Measurements from ENCODE around the gene RNU1-4.
"Not testable (repeated sequence)": the region's sequence is repeated elsewhere in the genome, so short reads cannot be mapped to it uniquely, and the experiment has no call there.

The RNU1-4 gene

DNA sequence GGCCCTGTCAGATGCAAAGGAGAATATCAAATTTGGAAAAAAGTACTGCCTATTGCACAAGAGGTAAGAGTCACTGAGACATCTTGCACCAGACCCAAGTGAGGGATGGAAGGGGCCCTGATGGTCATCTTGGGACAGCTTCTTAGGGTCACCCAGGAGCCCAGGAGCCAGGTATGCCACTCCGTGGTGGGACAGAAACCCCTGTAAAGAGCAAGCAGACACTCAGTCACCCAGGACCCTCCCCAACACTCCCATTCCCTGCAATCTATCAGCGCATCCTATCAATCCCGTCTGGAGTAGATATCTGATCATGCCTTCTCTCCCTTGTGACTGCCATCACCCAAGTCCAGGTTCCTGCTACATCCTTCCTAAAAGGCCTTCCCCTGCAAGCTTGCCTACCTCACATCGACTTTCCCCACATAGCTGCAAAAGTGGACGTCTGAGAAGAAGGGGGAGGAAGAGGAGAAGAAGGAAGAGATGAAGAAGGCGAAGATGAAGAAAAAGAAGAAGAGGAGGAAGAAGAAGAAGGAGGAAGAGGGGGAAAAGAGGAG lies 30.7 kb downstream of the RNU1-4 start:
- not testable (repeated sequence) for DNase-seq

DNA sequence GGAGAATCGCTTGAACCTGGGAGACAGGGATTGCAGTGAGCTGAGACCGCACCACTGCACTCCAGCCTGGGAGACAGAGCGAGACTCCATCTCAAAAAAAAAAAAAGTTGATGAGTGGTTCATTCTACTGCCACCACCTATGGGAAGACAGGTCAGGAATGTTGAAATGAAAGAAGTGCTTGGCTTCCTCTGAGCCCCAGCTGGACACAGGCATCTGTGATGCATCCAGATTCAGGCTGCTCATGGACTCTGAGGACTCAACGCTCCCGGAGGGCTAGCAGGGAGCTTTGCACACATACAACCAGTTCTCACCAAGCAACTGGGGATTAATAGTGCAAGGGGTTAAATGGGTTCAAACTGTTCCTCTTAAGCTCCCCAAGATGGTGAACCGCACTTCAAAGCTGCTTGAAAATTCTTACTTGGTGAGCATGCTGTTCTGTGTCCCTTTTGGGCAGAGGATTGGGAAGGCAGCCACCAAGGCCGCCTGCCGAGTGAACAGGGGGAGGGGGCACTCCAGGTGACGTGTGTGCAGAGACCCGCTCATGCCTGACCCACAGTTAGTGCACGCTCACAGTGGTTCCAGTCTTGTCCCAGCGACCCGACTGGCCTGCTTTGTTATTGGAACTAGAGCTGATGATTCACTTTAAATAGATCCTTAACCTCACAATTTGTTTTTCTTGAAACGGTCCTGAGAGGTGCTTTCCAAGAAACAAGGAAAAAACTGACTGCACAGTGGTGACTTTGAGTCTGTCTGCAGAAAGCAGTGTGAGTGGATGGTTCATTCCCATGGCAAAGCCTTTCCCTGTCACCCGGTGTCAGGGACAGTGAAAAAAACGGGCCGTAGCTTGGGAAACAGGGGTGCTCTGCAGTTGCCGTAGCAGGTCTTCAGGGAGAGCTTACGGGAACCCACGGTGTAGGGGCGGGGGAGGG lies 32.2 kb downstream of the RNU1-4 start:
- DNase-seq: not testable (repeated sequence)

DNA sequence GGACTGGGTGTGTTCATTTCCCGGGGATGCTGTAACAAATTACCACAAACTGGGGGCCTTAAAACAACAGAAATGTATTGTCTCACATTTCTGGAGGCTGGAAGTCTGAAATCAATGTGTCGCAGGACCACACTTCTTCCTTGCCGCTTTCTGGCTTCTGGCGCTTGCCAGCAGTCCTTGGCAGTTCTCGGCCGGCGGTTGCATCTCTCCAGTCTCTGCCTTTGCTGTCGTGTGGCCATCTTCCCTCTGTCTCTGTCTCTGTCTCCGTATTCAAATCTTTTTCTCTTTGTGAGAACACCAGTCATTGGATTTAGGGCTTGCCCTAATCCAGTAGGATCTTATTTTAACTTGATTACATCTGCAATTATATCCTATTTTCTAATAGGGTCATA lies 32.9 kb downstream of the RNU1-4 start:
- not testable (repeated sequence) for DNase-seq

DNA sequence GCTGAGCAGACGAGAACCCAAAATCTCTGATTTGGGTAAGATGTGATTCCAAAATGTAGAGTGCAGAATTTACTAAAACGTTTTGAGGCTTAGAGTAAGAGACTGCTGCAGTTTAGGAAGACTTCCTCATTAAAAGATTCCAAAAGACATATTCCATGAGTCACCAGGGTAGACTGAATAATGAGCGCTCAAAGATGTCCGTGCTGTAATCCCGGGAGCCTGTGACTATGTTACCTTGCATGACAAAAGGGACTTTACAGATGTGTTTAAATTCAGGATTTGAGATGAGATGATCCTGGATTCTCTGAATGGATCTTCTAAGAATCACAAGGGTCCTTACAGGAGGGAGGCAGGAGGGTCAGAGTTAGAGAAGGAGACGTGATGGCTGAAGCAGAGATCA lies 33.4 kb downstream of the RNU1-4 start:
- DNase-seq: not testable (repeated sequence)

DNA sequence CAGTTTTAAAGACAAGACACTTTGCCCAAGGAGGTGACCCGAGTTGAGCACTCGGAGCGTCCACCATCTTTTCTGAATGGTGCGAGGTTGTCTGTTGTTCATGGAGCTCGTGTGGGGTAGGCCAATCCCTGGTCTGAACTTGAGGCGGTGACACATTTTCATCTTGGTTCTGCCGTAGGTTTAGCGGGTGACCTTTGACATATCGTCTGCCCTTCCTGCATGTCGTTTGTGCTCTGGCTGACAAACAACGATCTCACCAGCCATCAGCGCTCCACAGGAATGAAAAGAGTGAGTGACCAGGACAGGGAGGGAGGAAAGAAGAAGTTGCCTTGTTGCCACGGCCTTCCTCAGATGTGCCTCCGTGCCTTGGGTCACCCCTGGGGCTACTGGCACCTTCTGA lies 34.5 kb downstream of the RNU1-4 start:
- not testable (repeated sequence) for DNase-seq

DNA sequence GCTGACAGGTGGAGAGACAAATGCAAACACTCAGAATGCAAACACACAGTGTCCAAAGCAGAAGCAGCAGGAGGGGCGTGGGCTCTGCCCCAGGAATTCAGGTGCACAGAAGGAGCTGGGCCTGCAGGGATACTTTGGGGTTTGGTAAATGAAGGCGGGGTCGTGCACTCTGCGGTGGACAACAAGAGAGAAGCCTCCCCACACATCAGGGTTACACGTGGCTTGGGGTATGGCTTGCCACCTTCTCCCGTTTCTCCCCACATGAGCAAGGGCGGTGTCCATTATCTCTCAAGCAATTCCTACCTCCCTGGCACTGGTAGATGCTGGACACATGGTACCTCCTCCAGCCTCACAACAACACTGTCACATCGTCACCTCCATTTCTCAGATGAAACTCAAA lies 35.0 kb downstream of the RNU1-4 start:
- DNase-seq: not testable (repeated sequence)

DNA sequence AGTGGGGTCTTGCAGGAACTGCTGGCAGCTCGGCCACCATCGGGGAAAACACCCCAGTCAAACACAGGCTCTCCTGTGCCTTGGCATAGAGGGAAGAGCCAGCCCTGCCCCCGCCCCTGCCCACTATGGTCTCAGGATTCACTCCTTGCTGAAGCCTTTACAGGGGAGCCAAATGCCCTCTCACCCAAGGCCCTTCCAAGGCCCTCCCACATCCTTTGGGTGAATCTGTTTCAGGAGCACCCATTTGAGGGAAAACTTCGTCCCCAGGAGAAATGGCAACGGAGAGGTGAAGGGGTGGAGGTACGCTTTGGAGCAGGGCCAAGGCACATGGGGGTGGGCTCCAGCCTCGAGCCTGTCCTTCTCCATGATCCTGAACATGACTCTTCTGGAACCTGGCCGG lies 35.9 kb downstream of the RNU1-4 start:
- DNase-seq: not testable (repeated sequence)

DNA sequence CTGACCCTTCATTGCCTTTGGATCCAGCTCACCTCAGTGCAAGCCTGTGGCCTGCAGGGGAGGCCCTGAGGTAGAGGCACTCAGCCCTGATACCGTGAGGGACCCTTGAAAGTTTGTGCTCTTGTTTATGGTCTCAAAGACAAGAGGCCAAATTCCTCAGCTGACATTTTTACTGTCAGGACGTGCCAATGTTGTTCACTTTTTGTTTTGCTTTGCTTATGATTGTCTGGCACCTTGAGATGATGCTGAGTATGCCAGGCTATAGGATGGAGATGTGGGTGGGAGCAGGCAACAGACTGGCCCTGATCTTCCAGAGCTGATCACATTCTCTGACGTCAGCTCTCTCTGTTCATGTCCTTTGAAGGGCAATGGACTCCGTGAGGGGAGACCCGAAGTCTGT lies 36.5 kb downstream of the RNU1-4 start:
- DNase-seq: not testable (repeated sequence)

DNA sequence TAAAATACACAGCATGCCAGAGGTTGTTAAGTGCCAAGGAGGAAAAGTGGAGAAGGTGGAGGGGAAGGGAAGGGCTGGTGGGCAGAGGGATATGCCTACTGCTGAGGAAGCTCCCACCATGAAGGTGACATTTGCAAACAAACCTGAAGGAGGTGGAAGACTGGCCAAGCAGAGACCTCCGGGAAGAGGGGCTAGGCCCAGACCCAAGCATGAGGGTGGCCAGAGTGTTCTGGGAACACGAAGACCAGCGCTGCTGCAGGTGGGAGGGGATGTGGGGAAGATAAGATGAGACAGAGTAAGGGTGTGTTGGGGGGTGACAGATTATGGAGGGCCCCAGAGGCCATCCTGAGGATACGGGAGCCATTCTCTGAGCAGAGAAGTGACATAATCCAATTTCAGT lies 37.5 kb downstream of the RNU1-4 start:
- DNase-seq: not testable (repeated sequence)

DNA sequence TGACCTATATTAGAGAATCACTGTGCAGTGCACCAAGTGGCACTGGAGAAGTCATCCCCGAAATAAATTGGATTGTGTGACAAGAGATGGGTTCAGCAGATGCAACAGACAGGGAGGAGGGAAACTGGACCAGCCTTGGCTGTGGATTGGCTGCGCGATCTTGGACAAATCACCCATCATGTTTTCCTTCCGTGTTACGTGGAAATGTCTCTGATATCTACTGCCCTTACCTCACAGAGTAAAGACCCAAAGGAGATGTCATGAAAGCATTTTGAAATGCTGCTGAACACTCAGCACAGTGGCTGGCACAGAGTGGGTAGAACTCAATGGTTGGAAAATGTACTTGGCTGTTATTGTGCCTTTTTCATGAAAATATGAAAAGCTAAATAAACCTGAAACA lies 39.2 kb downstream of the RNU1-4 start:
- not testable (repeated sequence) for DNase-seq

DNA sequence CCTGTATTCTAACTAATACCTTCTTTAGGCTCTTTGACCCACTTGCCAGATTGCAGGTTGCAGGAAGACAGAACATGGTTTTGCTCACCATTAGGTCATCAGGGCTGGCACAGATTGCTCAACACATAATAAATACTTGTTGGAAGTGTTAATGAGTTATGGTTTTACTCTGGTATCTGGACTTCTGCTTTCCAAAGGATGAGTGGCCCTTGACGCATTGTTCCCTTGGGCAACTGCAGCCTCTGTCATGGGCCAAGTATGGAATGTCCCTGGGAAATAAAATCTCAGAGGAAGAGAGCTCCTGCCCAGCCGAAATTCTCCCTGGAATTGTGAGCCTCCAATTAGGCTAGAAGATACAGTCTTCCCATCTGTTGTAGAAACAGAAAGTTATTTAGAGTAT lies 40.7 kb downstream of the RNU1-4 start:
- not testable (repeated sequence) for DNase-seq

DNA sequence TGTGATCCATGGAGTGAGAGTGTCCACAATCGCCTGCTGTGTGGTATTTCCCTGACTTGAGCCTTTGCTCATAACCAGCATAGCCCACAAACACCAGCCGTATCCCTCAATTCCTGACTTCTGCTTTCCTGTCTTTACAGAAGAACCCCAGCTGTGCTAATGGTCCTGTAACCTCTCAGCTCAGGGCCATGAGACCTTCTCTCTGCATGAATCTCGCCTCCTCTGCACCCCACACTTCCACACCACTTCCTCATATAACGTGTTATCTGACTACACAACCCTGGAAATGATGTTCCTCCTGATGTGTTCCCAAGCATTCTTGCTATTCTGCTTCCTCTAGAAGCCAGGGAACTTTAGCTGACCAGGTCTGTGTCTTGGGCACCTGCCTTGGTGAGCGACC lies 41.3 kb downstream of the RNU1-4 start:
- DNase-seq: not testable (repeated sequence)

DNA sequence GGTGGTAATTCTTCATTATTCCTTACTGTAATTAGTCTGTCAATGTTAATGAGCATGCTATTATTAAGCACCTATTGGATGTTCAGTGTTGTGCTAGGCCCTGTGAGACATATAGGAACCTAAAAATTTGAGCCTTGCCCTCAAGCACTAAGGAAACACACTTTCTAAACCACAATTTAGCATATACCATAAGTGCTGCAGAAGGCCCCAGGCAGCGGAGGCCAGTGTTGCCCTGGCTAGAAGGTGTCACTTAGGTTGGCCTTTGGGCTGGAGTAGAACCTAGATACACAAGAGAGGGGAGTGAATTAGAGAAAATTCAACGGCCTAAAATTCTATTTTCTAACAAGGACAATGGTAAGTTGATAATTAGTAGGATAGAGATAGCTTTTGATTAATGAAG lies 44.6 kb downstream of the RNU1-4 start:
- not testable (repeated sequence) for DNase-seq

DNA sequence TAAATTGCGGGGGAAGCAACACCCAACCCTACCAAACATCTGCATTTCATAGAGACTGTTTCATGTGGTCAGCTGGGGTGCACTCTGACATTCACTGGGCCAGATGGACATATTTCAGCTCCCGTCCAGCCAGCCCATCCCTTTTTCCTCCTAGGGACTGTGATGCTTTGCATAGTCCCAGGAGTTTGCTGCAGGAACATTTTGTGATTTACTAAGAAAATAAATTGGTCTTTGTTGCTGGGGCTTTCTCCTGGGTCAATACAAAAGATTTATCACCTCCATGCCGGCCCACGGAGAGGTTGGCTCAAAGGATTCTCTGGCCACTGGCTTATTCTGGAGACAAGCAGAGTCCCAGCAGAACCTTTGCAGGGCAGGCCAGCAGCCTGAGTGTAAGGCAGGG lies 46.0 kb downstream of the RNU1-4 start:
- DNase-seq: not testable (repeated sequence)

DNA sequence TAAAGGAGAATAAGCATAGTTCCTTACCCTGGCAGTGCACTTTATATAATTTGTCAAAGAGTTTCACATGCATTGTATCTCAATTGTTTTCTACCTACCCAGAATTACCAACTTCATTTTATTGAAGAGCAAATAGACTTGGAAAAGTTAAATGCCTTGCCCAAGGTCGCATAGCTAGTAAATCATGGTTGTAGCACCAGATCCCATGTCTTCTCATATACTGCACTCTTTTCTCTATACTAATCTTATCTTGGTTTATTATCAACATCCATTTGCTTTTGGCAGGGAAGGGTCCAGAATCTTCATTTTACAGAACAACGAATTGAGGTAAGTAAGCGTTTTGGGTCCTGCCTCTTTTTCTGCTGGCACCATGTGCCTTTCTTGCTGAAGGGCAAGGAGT lies 46.9 kb downstream of the RNU1-4 start:
- DNase-seq: not testable (repeated sequence)

DNA sequence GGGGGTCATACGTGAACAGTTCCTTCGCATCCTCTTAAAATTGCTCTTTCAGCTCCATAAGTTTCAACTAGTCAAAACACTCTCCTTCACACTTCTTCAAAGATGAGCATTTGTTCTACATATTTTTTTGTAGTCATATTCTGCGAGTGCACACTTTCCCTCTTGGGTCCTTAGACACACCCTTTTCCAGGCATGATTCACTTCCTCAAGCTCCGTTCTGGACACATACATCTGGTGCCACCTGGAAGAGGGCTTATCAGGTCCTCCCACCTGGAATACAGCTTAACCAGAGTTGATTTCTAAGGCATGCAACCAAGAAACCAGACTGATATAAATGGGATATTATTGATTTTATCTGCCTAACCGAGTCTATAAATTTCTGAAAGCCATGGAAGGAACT lies 47.4 kb downstream of the RNU1-4 start:
- DNase-seq: not testable (repeated sequence)
